Panc1 (cell line): Measurements from ENCODE around the gene ZCRB1. TPM values are rescaled to one million over a fixed set of nuclear protein-coding genes. Genes with fewer than 3 reads are reported as not detected.
A peak's percentile ranks its signal among the peaks of the same experiment; 100 is the strongest.

Source experiments
- ATAC-seq: fragments of 200-7000 bp; cut with Tn5 transposase; 2 replicates; pipeline ENCODE4 v1.9.1; 2020; ENCODE audit warnings: mild to moderate bottlenecking, moderate library complexity
- BruUV-seq: library from RNA; stranded (reverse); fragments of 400-500 nt; replicated peaks from 2 replicates; lab custom pipeline; 2021; lab: Mats Ljungman, UMichigan
- CTCF ChIA-PET: fragments of 300-600 bp; sonication (Branson Sonifier 250); formaldehyde crosslinking; loops from one replicate; lab custom pipeline; 2022; ENCODE audit warnings: antibody characterized with exemption; lab: Charles Lee
- POLR2A ChIA-PET: fragments of 300-600 bp; sonication (Branson Sonifier 250); formaldehyde crosslinking; loops from one replicate; lab custom pipeline; 2022; ENCODE audit warnings: antibody characterized with exemption; lab: Charles Lee
- DNase-seq: peaks from one replicate; pipeline ENCODE4 v3.0.0-alpha.2; 2010; ENCODE audit warnings: low read depth, low spot score
- H3K27ac ChIP-seq: 2 replicates; pipeline ENCODE4 v1.5.1; 2011; ENCODE audit warnings: mild to moderate bottlenecking, low read length, inconsistent platforms
- H3K27me3 ChIP-seq: fragments of 200-500 bp; sonication (Bioruptor generic); 2 replicates; pipeline ENCODE4 v1.6.0; 2014; ENCODE audit warnings: low read length, inconsistent platforms; ENCODE audit not compliant: control insufficient read depth, insufficient read depth
- H3K36me3 ChIP-seq: fragments of 200-500 bp; sonication (Bioruptor generic); 2 replicates; pipeline ENCODE4 v1.5.1; 2014; ENCODE audit warnings: inconsistent platforms, mild to moderate bottlenecking, low read length, moderate library complexity; ENCODE audit not compliant: control insufficient read depth, insufficient read depth
- H3K4me1 ChIP-seq: 2 replicates; pipeline ENCODE4 v1.5.1; 2011; ENCODE audit warnings: inconsistent platforms, mild to moderate bottlenecking, low read length, moderate library complexity; ENCODE audit not compliant: control insufficient read depth, insufficient read depth
- H3K4me3 ChIP-seq, 2 experiments: 2 replicates each; pipeline ENCODE4 v1.5.1; 2011 to 2012; ENCODE audit warnings: low read depth in 2 of 2, low read length in 2 of 2, mild to moderate bottlenecking in 2 of 2, inconsistent platforms in 1 of 2, moderate library complexity in 1 of 2
- H3K9me3 ChIP-seq: fragments of 200-500 bp; sonication (Bioruptor generic); 2 replicates; pipeline ENCODE4 v1.5.1; 2014; ENCODE audit warnings: low read depth, mild to moderate bottlenecking, inconsistent platforms, low read length, moderate library complexity; ENCODE audit not compliant: control insufficient read depth, insufficient read depth
- POLR2AphosphoS5 ChIP-seq: IDR thresholded peaks from 2 replicates; pipeline ENCODE4 v1.6.1; 2012; ENCODE audit warnings: mild to moderate bottlenecking, low read depth, low read length, moderate library complexity
- SIN3A ChIP-seq: IDR thresholded peaks from 2 replicates; pipeline ENCODE4 v1.6.1; 2012; ENCODE audit warnings: low read depth, mild to moderate bottlenecking, low read length, moderate library complexity, borderline replicate concordance; ENCODE audit not compliant: insufficient read depth
- TCF7L2 ChIP-seq: IDR thresholded peaks from 2 replicates; pipeline ENCODE4 v1.6.1; 2011; ENCODE audit warnings: mild to moderate bottlenecking, low read depth, low read length, inconsistent platforms
- in situ Hi-C: cut with HindIII; loops from 2 replicates; pipeline ENCODE4 v1.10.0; 2016; ENCODE audit warnings: low sequenced_read_pairs, low pct_unique_long_range_greater_than_20kb
- intact Hi-C: fragments of 100-400 bp; cut with micrococcal nuclease; formaldehyde crosslinking; loops from one replicate; pipeline ENCODE4 v1.10.0; 2022; ENCODE audit not compliant: unreplicated experiment
- total RNA-seq: library from RNA; stranded (reverse); gene quantifications from one replicate; pipeline ENCODE4 v1.2.1, GENCODE V29; 2021; ENCODE audit not compliant: unreplicated experiment
- TF ChIP-seq, protein P1 (sequence below), 2 experiments: IDR thresholded peaks; 2 replicates each; pipeline ENCODE4 v1.6.1; 2011 to 2012; ENCODE audit warnings: low read depth in 2 of 2, control low read depth in 1 of 2, low read length in 1 of 2, mild to moderate bottlenecking in 1 of 2, moderate library complexity in 1 of 2; ENCODE audit not compliant: insufficient read depth in 1 of 2
- TF ChIP-seq, protein P2 (sequence below): fragments of 450-650 bp; IDR thresholded peaks from 2 replicates; pipeline ENCODE4 v1.5.1; 2017; ENCODE audit warnings: mild to moderate bottlenecking

Gene ZCRB1
- total RNA-seq, 1 experiment from 2014 or later: 68.8 TPM

- H3K27ac ChIP-seq: peak overlapping the region; percentile 97
- ChIA-PET CTCF (no interaction called here), POLR2A (interaction anchor here (0.6 kb wide), 1 partner anchor 23 kb away, joined by 3 read pairs; no protein-coding TSS in a partner anchor)
- peak overlapping the region; percentile 91 to 99 for H3K4me3 ChIP-seq
- DNase-seq (no peak), ATAC-seq (no peak)
- TSS peak; percentile 76 for BruUV-seq
- TF ChIP-seq SIN3A: no peak
- TF ChIP-seq, protein P1, sequence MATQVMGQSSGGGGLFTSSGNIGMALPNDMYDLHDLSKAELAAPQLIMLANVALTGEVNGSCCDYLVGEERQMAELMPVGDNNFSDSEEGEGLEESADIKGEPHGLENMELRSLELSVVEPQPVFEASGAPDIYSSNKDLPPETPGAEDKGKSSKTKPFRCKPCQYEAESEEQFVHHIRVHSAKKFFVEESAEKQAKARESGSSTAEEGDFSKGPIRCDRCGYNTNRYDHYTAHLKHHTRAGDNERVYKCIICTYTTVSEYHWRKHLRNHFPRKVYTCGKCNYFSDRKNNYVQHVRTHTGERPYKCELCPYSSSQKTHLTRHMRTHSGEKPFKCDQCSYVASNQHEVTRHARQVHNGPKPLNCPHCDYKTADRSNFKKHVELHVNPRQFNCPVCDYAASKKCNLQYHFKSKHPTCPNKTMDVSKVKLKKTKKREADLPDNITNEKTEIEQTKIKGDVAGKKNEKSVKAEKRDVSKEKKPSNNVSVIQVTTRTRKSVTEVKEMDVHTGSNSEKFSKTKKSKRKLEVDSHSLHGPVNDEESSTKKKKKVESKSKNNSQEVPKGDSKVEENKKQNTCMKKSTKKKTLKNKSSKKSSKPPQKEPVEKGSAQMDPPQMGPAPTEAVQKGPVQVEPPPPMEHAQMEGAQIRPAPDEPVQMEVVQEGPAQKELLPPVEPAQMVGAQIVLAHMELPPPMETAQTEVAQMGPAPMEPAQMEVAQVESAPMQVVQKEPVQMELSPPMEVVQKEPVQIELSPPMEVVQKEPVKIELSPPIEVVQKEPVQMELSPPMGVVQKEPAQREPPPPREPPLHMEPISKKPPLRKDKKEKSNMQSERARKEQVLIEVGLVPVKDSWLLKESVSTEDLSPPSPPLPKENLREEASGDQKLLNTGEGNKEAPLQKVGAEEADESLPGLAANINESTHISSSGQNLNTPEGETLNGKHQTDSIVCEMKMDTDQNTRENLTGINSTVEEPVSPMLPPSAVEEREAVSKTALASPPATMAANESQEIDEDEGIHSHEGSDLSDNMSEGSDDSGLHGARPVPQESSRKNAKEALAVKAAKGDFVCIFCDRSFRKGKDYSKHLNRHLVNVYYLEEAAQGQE (IDR thresholded peaks at IDR 0.05; ENCODE audit: insufficient read depth in 1 of 2, low read depth in 2 of 2, low read length in 1 of 2): no peak
- TF ChIP-seq TCF7L2: no peak
- TF ChIP-seq, protein P2, sequence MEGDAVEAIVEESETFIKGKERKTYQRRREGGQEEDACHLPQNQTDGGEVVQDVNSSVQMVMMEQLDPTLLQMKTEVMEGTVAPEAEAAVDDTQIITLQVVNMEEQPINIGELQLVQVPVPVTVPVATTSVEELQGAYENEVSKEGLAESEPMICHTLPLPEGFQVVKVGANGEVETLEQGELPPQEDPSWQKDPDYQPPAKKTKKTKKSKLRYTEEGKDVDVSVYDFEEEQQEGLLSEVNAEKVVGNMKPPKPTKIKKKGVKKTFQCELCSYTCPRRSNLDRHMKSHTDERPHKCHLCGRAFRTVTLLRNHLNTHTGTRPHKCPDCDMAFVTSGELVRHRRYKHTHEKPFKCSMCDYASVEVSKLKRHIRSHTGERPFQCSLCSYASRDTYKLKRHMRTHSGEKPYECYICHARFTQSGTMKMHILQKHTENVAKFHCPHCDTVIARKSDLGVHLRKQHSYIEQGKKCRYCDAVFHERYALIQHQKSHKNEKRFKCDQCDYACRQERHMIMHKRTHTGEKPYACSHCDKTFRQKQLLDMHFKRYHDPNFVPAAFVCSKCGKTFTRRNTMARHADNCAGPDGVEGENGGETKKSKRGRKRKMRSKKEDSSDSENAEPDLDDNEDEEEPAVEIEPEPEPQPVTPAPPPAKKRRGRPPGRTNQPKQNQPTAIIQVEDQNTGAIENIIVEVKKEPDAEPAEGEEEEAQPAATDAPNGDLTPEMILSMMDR: no peak
- TF ChIP-seq POLR2AphosphoS5: no peak
- in situ Hi-C loops: no loop called here
- H3K4me1 ChIP-seq: peaks cover 19% of the 10 kb centered on the region
- intact Hi-C loops: no loop called here
- H3K27me3 ChIP-seq: no peaks in the 10 kb centered on the region
- H3K36me3 ChIP-seq: peaks cover 15% of the 10 kb centered on the region
- H3K9me3 ChIP-seq: no peaks in the 10 kb centered on the region
Measured at GRCh38 chr12:42325326-42325652, 605 bp downstream of the ZCRB1 start.

DNA sequence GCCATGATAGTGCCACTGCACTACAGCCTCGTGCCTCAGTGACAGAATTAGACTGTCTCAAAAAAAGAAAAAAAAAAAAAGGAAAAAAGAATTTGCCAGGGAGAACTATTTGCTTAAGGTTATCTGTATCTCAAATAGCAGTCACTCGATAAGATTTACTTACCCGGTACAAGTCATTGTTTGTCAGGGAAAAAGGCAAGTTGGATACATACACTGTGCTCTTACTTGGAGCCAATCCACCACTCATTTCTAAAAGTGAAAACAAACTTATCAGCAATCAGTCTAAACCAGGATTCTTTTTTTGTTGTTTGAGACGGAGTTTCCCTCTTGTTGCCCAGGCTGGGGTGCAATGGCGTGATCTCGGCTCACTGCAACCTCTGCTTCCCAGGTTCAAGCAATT lies 2.0 kb downstream of the ZCRB1 start:
- DNase-seq (no peak), ATAC-seq (no peak)
- in situ Hi-C loops (no loop called here), intact Hi-C loops (no loop called here)
- H3K27ac ChIP-seq: no peak overlapping the region
- no TSS peak for BruUV-seq
- peaks cover 19% of the 10 kb centered on the region for H3K4me1 ChIP-seq
- POLR2A ChIA-PET: no interaction called here
- CTCF ChIA-PET: interaction anchor here (0.7 kb wide), 1 partner anchor 52 kb away, joined by 4 read pairs; no protein-coding TSS in a partner anchor
- H3K9me3 ChIP-seq: no peaks in the 10 kb centered on the region
- H3K4me3 ChIP-seq: no peak overlapping the region
- peaks cover 15% of the 10 kb centered on the region for H3K36me3 ChIP-seq
- TF ChIP-seq POLR2AphosphoS5: no peak
- TF ChIP-seq SIN3A: no peak
- TF ChIP-seq TCF7L2: no peak
- TF ChIP-seq, protein P1 (IDR thresholded peaks at IDR 0.05; ENCODE audit: insufficient read depth in 1 of 2, low read depth in 2 of 2, low read length in 1 of 2): no peak
- TF ChIP-seq, protein P2: no peak
- H3K27me3 ChIP-seq: no peaks in the 10 kb centered on the region
